ENCODE results near the gene P2RY8.
A peak's percentile ranks its signal among the peaks of the same experiment; 100 is the strongest.

The P2RY8 gene

DNA sequence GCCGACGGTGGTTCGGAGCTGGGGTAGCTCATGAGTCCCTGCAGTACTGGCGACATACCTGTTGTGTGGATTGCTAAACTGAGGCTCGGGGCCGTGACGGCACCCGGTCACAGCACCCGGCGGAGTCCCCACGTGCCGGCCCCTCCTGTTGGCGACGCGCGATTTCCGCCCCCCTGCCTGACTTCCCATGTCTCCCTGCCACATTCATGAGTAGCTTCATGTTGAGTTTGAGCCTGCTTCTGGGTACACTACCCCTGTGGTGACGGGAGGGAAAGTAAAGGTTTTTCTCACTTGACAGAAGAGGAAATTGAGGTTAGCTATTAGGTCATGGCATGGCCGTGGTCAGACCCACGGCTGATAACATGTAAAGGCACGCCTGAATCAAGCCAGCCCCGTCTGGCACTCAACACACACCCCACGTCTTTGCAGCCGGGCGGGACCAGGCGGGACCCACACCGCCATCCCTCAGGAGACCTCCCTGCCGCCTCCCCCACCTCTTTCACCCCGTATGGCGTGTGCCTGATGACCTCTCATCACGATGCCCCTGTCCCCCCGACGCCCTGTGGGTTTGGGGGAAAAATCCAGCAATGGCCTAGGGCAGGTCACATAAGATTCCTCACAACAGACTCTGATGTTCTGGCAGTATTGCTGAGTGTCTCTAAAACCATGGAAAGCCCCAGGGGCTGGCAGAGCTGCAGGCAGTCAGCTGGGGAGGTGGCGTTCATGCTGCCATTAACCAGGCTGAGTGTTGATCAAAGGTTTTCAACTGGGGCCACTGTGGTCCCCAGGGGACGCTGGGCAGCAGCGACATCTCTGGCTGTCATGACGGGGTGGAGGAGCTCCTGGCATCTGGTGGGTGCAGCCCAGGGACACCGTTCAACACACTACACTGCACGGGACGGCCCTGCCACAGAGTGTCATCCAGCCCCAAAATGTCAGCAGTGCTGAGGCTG, 29.2 kb downstream of the P2RY8 start:
- H3K4me3 ChIP-seq (ENCODE audit: low read depth, low read length), result no peak overlapping the region
- TF ChIP-seq, protein P1, sequence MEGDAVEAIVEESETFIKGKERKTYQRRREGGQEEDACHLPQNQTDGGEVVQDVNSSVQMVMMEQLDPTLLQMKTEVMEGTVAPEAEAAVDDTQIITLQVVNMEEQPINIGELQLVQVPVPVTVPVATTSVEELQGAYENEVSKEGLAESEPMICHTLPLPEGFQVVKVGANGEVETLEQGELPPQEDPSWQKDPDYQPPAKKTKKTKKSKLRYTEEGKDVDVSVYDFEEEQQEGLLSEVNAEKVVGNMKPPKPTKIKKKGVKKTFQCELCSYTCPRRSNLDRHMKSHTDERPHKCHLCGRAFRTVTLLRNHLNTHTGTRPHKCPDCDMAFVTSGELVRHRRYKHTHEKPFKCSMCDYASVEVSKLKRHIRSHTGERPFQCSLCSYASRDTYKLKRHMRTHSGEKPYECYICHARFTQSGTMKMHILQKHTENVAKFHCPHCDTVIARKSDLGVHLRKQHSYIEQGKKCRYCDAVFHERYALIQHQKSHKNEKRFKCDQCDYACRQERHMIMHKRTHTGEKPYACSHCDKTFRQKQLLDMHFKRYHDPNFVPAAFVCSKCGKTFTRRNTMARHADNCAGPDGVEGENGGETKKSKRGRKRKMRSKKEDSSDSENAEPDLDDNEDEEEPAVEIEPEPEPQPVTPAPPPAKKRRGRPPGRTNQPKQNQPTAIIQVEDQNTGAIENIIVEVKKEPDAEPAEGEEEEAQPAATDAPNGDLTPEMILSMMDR (IDR thresholded peaks at IDR 0.05; ENCODE audit: low read depth, low read length), result no peak

DNA sequence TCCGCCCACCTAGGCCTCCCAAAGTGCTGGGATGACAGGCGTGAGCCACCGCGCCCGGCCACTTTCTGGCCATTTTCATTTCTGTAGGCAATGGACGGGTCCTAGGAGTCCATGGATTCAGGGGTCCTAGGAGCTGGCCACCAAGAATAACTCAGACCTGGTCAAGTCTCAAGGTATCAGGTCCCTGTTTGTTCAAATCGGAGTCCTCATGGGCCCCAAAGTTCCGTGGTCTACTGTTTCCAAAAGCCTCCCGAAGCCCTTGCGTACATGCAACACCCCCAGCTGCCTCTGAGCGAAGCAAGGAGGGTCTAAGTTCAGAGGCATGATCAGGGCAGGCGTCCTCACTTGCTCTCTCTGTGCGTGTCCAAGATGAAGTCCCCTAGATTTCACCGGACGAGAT, 30.1 kb downstream of the P2RY8 start:
- no peak overlapping the region for H3K4me3 ChIP-seq (ENCODE audit: low read depth, low read length)
- TF ChIP-seq, protein P1 (IDR thresholded peaks at IDR 0.05; ENCODE audit: low read depth, low read length), result no peak

DNA sequence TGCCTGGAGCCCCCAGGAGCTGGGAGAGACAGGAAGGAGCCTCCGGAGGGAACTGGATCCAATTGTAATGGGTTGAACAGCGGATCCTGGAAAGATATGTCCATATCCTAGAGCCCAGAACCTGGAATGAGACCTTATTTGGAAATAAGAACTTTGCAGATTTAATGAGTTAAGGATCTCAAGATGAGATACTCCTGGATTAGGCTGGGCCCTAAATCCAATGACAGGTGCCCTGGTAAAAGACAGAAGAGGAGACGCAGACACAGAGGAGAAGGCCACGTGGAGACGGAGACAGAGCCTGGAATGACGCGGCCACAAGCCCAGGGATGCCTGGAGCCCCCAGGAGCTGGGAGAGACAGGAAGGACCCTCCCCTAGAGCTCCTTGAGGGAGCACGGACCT, 34.1 kb downstream of the P2RY8 start:
- TF ChIP-seq, protein P1 (IDR thresholded peaks at IDR 0.05; ENCODE audit: low read depth, low read length), result no peak

DNA sequence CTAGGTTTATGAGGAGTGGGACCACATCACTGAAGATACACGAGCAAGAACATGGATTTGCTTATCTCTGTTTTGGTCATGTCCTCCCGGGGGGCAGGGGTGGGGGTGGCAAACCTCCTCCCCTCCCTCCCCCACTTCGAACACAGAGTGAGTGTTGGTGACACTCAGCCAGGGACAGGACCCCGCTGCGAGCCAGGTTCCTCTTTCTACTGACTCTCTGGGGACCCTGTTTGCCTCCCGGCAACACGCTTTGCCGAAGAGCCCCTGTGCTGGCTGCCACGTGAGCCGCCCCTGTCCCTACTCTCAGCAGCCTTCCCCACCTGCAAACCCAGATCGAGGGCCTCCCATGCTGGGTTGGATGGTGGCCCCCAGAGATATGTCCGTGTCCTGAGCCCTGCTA, 34.7 kb downstream of the P2RY8 start:
- H3K4me3 ChIP-seq (ENCODE audit: low read depth, low read length), result no peak overlapping the region
- TF ChIP-seq, protein P1 (IDR thresholded peaks at IDR 0.05; ENCODE audit: low read depth, low read length), result no peak

More for the DNA sequence above, 34.1 kb downstream of the P2RY8 start:
- no peak overlapping the region for H3K4me3 ChIP-seq (ENCODE audit: low read depth, low read length)

DNA sequence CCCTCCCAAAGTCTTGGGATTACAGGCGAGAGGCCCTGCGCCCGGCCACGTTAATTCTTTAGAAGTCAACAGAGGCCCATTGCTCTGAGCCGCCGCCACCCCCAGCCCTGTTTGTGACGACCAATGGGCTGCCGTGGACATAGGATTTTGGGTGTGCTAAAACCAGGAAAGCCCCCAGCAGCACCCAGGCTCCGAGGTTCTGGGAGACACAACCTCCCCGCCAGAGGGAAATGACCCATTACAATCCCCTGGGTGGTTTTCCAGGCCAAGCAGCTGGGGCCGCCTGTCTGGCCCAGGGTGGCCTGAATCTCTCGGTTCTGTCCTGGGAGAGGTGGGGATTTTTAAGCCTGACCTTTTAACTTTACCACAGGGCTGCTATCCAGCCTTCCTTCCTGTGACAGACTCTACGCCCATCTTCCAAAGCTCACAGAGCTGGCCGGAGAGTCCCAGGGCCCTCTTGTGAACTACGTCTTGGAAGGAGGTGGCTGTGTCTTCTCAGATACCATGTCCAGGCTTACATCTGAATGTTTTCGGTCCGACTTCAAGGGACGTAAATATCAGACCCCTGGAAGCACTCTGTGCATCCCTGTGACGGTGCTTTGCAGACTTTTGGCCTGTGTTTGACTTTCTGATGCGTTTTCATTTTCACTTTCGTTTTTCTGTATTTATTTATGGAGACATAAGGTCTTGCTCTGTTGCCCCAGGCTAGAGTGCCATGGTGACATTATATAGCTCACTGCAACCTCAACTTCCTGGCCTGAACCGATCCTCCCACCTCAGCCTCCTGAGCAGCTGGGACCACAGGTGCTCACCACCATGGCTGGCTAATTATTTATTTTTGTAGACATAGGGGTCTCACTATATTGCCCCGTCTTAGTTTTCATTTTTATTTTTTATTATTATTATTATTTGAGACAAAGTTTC, 36.0 kb downstream of the P2RY8 start:
- peak overlapping the region; percentile 12; the same call in 1 of the 2 replicates for H3K4me3 ChIP-seq (ENCODE audit: low read depth, low read length)
- TF ChIP-seq, protein P1 (IDR thresholded peaks at IDR 0.05; ENCODE audit: low read depth, low read length), result no peak

DNA sequence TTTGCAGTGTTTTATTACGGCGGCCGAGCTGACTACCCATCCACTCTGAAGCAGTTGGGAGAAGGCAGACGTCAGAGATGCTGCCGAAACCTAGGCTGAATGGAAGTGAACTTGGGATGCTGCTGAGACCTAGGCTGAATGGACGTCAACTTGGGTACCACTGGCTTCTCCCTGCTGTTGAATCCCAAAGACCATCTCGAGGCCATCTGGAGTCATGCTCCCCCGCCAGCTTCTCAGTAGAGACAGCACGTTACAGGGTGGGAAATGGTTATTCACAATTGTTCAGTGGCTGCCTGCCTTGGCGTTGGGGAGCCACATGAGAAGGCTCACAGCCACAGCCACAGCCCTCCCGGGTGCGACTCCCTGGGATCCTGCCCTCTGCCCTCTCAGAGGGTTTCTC, 40.9 kb downstream of the P2RY8 start:
- H3K4me3 ChIP-seq (ENCODE audit: low read depth, low read length), result no peak overlapping the region
- TF ChIP-seq, protein P1 (IDR thresholded peaks at IDR 0.05; ENCODE audit: low read depth, low read length), result no peak
